Coronary artery (tissue), 2 donors: Measurements from ENCODE around the gene RAB43.
A peak's percentile ranks its signal among the peaks of the same experiment; 100 is the strongest.

Experiments used
- DNase-seq: peaks from one replicate; pipeline ENCODE4 v3.0.0-alpha.2; 2017; ENCODE audit warnings: low spot score
- H3K27ac ChIP-seq, 2 donors: fragments of 200-600 bp; sonication (generic); one replicate each; pipeline ENCODE4 v1.5.1; 2016 to 2019
- H3K4me3 ChIP-seq: fragments of 200-600 bp; sonication (generic); 2 replicates; pipeline ENCODE4 v1.5.1; 2016; ENCODE audit warnings: mild to moderate bottlenecking, moderate library complexity
- TF ChIP-seq, protein P1 (sequence below): fragments of 200-600 bp; sonication (generic); IDR thresholded peaks from one replicate; pipeline ENCODE4 v1.5.1; 2019; ENCODE audit warnings: antibody characterized with exemption

The RAB43 gene

DNA sequence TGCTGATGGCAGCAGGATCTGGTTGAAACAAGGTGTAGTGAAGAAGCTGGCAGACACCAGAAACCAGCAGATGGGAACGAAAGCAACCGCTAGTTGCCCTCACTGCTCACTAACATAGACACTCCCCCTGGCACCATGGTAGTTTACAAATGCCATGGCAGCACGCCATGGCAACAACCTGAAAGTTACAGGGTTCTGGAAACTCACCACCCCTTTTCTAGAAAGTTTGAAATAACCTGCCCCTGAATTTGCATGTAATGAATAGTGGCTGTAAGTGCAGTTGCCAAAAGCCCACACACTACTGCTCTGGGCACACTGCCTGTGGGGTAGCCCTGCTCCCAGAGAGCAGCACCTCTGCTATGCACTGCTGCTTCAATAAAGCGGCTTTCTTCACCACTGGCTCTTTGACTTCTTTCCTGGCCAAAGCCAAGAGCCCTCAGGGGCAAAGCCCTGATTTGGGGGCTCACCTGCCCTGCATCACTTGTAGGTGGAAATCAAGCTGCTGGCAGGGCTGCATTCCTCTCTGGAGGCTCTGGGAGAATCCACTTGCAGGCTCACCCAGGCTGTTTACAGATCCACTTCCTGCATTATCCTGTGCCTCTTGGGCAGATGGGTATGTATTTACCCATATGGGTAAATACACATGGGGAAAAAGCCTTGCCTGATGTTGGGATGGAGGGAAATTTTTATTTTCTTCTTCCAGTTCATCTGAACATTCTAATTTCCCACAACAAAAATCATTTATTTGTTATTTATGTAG, 63.0 kb downstream of the RAB43 start:
- Histone ChIP-seq H3K27ac (peak overlapping the region; percentile 80 to 91), H3K4me3 (no peak overlapping the region)
- DNase-seq, result no peak
- TF ChIP-seq, protein P1, sequence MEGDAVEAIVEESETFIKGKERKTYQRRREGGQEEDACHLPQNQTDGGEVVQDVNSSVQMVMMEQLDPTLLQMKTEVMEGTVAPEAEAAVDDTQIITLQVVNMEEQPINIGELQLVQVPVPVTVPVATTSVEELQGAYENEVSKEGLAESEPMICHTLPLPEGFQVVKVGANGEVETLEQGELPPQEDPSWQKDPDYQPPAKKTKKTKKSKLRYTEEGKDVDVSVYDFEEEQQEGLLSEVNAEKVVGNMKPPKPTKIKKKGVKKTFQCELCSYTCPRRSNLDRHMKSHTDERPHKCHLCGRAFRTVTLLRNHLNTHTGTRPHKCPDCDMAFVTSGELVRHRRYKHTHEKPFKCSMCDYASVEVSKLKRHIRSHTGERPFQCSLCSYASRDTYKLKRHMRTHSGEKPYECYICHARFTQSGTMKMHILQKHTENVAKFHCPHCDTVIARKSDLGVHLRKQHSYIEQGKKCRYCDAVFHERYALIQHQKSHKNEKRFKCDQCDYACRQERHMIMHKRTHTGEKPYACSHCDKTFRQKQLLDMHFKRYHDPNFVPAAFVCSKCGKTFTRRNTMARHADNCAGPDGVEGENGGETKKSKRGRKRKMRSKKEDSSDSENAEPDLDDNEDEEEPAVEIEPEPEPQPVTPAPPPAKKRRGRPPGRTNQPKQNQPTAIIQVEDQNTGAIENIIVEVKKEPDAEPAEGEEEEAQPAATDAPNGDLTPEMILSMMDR, result no peak

DNA sequence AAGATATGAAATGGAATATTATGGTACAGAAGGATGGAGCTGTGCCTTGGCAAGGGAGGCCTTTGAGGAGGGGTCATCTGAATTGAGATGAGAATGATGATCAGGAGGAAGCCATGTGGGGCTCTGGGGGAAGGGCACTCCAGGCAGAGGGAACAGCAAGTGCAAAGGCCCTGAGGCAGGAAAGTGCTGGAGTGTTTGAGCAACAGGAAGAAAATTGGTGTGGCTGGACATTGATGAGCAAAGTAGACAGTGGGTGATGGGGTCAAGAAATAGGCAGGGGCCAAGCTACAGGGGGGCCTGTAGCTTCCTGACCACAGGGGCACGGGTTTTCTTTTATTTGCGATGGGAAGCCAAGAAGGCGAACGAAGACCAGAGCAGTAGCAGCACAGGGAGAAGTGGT, 64.4 kb downstream of the RAB43 start:
- TF ChIP-seq, protein P1, result no peak
- Histone ChIP-seq H3K27ac (no peak overlapping the region), H3K4me3 (no peak overlapping the region)
- no peak for DNase-seq

DNA sequence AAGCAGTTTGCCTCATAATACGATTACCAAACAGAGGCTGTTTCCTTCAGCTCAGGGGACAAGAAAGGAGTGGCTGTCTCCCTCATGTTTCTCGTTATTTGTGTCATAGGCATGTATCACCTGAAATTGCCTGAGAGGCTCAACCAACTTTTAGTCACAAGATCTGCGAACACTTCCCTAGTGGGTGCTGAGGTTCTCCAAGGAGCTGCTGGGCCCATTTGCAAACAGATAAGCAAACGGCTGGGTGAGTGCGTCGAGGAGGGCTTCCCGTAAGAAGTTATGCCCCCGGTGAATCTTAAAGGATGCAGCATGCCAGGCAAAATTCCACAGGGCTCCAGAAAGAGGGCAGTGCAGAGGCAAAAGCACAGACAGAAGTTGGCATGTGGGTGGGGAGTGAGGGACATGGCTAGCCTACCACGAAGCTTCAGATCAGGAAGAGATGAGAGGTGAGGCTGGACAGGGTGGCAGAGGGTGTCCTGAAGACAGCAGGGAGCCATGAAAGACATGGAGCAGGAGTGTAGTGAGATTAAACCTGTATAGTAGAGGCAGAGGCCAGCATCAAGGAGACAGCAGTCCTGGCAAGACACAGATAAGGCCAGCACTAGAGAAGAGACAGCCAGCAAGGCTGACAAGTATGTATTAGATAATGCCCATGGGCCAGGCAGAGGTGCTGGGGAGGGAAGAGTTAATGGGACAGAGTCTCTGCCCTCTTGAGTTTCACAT, 65.0 kb downstream of the RAB43 start:
- no peak for DNase-seq

GRCh38 chr3:129054605-129055104, 66.9 kb downstream of the RAB43 start:
- Histone ChIP-seq H3K27ac (no peak overlapping the region), H3K4me3 (no peak overlapping the region)
- TF ChIP-seq, protein P1, result no peak
- DNase-seq, result no peak

More for the DNA sequence above, 65.0 kb downstream of the RAB43 start:
- no peak overlapping the region for H3K27ac ChIP-seq
- H3K4me3 ChIP-seq, result no peak overlapping the region
- TF ChIP-seq, protein P1, result no peak

- TF ChIP-seq, protein P1, result no peak
- H3K27ac ChIP-seq, result peak overlapping the region; percentile 47 to 87
- DNase-seq, result peak; percentile 74
These were observed 68.9 kb downstream of the RAB43 start for GRCh38 chr3:129052675-129053074.

GRCh38 chr3:129051871-129052340, 69.7 kb downstream of the RAB43 start:
- DNase-seq, result peak; percentile 76
- H3K27ac ChIP-seq, result peak overlapping the region; percentile 47 to 87
- no peak overlapping the region for H3K4me3 ChIP-seq
- TF ChIP-seq, protein P1, result no peak

More at GRCh38 chr3:129052675-129053074, 68.9 kb downstream of the RAB43 start:
- no peak overlapping the region for H3K4me3 ChIP-seq
